GM23338 (cell line): ENCODE results near the gene UVSSA. TPM values are rescaled to one million over a fixed set of nuclear protein-coding genes. Genes with fewer than 3 reads are reported as not detected.

Experiments used
- ATAC-seq: fragments of 200-7000 bp; cut with Tn5 transposase; 3 replicates; pipeline ENCODE4 v1.9.1; 2020
- DNase-seq: peaks from one replicate; pipeline ENCODE4 v3.0.0-alpha.2; 2015; ENCODE audit warnings: low spot score
- H2AFZ ChIP-seq: fragments of 200-600 bp; sonication (generic); 2 replicates; pipeline ENCODE4 v1.8.0; 2016; ENCODE audit warnings: antibody characterized with exemption, mild to moderate bottlenecking, moderate library complexity
- H3F3A ChIP-seq: fragments of 200-600 bp; sonication (generic); replicated peaks from 2 replicates; pipeline ENCODE4 v1.8.0; 2017; ENCODE audit warnings: antibody characterized with exemption, mixed run types, low read depth
- H3K27ac ChIP-seq: fragments of 200-600 bp; sonication (generic); 2 replicates; pipeline ENCODE4 v1.6.1; 2016; ENCODE audit warnings: low read depth
- H3K27me3 ChIP-seq: fragments of 200-600 bp; sonication (generic); 2 replicates; pipeline ENCODE4 v1.8.0; 2016; ENCODE audit warnings: mild to moderate bottlenecking, mixed run types, moderate library complexity; ENCODE audit not compliant: insufficient read depth
- H3K36me3 ChIP-seq: fragments of 200-600 bp; sonication (generic); 2 replicates; pipeline ENCODE4 v1.8.0; 2016; ENCODE audit warnings: mild to moderate bottlenecking; ENCODE audit not compliant: insufficient read depth
- H3K4me1 ChIP-seq: fragments of 200-600 bp; sonication (generic); 2 replicates; pipeline ENCODE4 v1.8.0; 2016; ENCODE audit warnings: mild to moderate bottlenecking, moderate library complexity; ENCODE audit not compliant: insufficient read depth
- H3K4me2 ChIP-seq: fragments of 200-600 bp; sonication (generic); 2 replicates; pipeline ENCODE4 v1.7.1; 2017; ENCODE audit warnings: mixed run types
- H3K4me3 ChIP-seq: fragments of 200-600 bp; sonication (generic); 2 replicates; pipeline ENCODE4 v1.6.1; 2016; ENCODE audit warnings: mixed run types
- H3K79me2 ChIP-seq: fragments of 200-600 bp; sonication (generic); replicated peaks from 2 replicates; pipeline ENCODE4 v1.8.0; 2017; ENCODE audit warnings: mild to moderate bottlenecking; ENCODE audit not compliant: insufficient read depth
- H3K9me2 ChIP-seq: fragments of 200-600 bp; sonication (generic); 2 replicates; pipeline ENCODE4 v1.8.0; 2017; ENCODE audit not compliant: insufficient read depth
- H4K20me1 ChIP-seq: fragments of 200-600 bp; sonication (generic); replicated peaks from 2 replicates; pipeline ENCODE4 v1.8.0; 2017; ENCODE audit warnings: mild to moderate bottlenecking; ENCODE audit not compliant: insufficient read depth
- H3K27ac Mint-ChIP-seq: 2 replicates; pipeline ENCODE4 v1.8.0; 2020; ENCODE audit warnings: inconsistent platforms, mild to moderate bottlenecking, moderate library complexity, mixed read lengths
- H3K27me3 Mint-ChIP-seq: 3 replicates; pipeline ENCODE4 v1.8.0; 2022; ENCODE audit warnings: low read depth, mild to moderate bottlenecking, moderate library complexity, mixed read lengths, inconsistent platforms; ENCODE audit not compliant: insufficient read depth, poor library complexity
- H3K36me3 Mint-ChIP-seq: 3 replicates; pipeline ENCODE4 v1.8.0; 2021; ENCODE audit warnings: low read depth, mild to moderate bottlenecking, inconsistent platforms, moderate library complexity, mixed read lengths
- H3K4me1 Mint-ChIP-seq: 3 replicates; pipeline ENCODE4 v1.8.0; 2020; ENCODE audit warnings: mild to moderate bottlenecking, inconsistent platforms, mixed read lengths
- H3K4me3 Mint-ChIP-seq: 3 replicates; pipeline ENCODE4 v1.8.0; 2021; ENCODE audit warnings: moderate library complexity, mild to moderate bottlenecking, inconsistent platforms, mixed read lengths
- H3K9me3 Mint-ChIP-seq: 3 replicates; pipeline ENCODE4 v1.8.0; 2020; ENCODE audit warnings: moderate library complexity, mild to moderate bottlenecking, inconsistent platforms, mixed read lengths
- CREB1 ChIP-seq: fragments of 250-450 bp; sonication (Bioruptor Pico); IDR thresholded peaks from 2 replicates; pipeline ENCODE4 v1.5.0; 2020; ENCODE audit warnings: low read depth, mild to moderate bottlenecking, moderate library complexity
- CTCF ChIP-seq, 2 experiments: fragments of 200-600 bp in 1 of 2; sonication (generic) in 1 of 2; conservative IDR thresholded peaks; 2 replicates each; pipeline versions ENCODE4 v1.5.1 to v1.6.1; 2016 to 2017; ENCODE audit warnings: antibody characterized with exemption in 2 of 2, low read depth in 2 of 2, mild to moderate bottlenecking in 2 of 2, moderate library complexity in 1 of 2
- ETS1 ChIP-seq: IDR thresholded peaks from 2 replicates; pipeline ENCODE4 v1.6.1; 2016; ENCODE audit warnings: antibody characterized with exemption
- EZH2 ChIP-seq: fragments of 200-600 bp; sonication (generic); IDR thresholded peaks from one replicate; pipeline ENCODE4 v1.8.0; 2017; ENCODE audit warnings: antibody characterized with exemption, mild to moderate bottlenecking, low read depth; ENCODE audit not compliant: unreplicated experiment
- EZH2phosphoT487 ChIP-seq: fragments of 200-600 bp; sonication (generic); IDR thresholded peaks from one replicate; pipeline ENCODE4 v1.8.1; 2018; ENCODE audit warnings: antibody characterized with exemption; ENCODE audit not compliant: unreplicated experiment
- JUNB ChIP-seq: IDR thresholded peaks from one replicate; pipeline ENCODE4 v1.6.1; 2016; ENCODE audit warnings: antibody characterized with exemption; ENCODE audit not compliant: unreplicated experiment
- ZNF114 ChIP-seq: fragments of 250-450 bp; sonication (Bioruptor Pico); IDR thresholded peaks from 2 replicates; pipeline ENCODE4 v1.5.0; 2020; ENCODE audit warnings: mild to moderate bottlenecking, moderate library complexity
- ZNF331 ChIP-seq: fragments of 250-450 bp; sonication (Bioruptor Pico); IDR thresholded peaks from 2 replicates; pipeline ENCODE4 v1.5.0; 2020; ENCODE audit warnings: low read depth, mild to moderate bottlenecking, moderate library complexity
- polyA plus RNA-seq: library from polyadenylated mRNA; unstranded; fragments of >200 nt; fragmentation: Nextera tagmentation; extraction: Ambion mirVana; gene quantifications from 2 replicates; pipeline ENCODE4 v1.2.1, GENCODE V29; 2016
- total RNA-seq: library from RNA; depleted of rRNA; stranded (reverse); fragments of >200 nt; shearing (Covaris generic); gene quantifications from 2 replicates; pipeline ENCODE4 v1.2.3, GENCODE V29; 2014
- TF ChIP-seq, protein P1 (sequence below): fragments of 250-450 bp; sonication (Bioruptor Pico); IDR thresholded peaks from 2 replicates; pipeline ENCODE4 v1.5.0; 2020; ENCODE audit warnings: mild to moderate bottlenecking, moderate library complexity

The UVSSA gene
- total and polyA plus RNA-seq, 2 experiments from 2014 or later: 6.5 to 27.7 TPM

DNA sequence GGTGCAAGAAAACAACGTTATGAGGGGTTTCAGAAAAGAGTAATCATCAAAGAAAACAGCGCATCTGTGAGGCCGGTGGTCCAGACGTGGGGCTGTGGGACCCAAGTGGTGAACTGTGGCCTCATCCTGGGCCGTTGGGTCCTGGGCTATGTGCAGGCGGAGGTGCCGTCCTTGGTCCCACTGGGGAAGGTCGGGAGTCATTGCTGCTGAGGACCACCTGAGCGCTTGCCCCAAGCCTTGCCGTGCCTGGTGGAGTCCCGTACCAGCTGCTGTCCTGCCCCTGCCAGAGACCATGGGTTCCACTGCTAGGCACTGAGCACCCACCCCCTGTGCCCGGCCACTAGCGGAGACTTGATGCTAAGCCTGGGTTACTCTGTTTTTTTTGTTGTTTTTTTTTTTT is 25.5 kb upstream of the UVSSA start:
- no peaks in the 10 kb centered on the region; the same call in 2 of the 3 replicates for H3K9me3 Mint-ChIP-seq
- Histone ChIP-seq H2AFZ (no peak overlapping the region), H4K20me1 (no peaks in the 10 kb centered on the region), H3K4me2 (no peak overlapping the region), H3K79me2 (peaks cover 6% of the 10 kb centered on the region; the same call in 1 of the 2 replicates), H3K27me3 (no peaks in the 10 kb centered on the region), H3F3A (no peaks in the 10 kb centered on the region), H3K27ac (no peak overlapping the region), H3K4me3 (no peak overlapping the region), H3K9me2 (no peaks in the 10 kb centered on the region), H3K4me1 (no peaks in the 10 kb centered on the region), H3K36me3 (peaks cover 4% of the 10 kb centered on the region)
- no peak for DNase-seq
- no peak for ATAC-seq
- no peak for TF ChIP-seq ZNF331
- no peak for TF ChIP-seq EZH2
- TF ChIP-seq EZH2phosphoT487: no peak
- no peak for TF ChIP-seq CREB1
- TF ChIP-seq JUNB: no peak
- no peak for TF ChIP-seq CTCF (conservative IDR thresholded peaks at IDR 0.05; ENCODE audit: low read depth in 2 of 2)
- TF ChIP-seq ZNF114 (CRISPR knock-in tag): no peak
- TF ChIP-seq ETS1: no peak
- TF ChIP-seq, protein P1, sequence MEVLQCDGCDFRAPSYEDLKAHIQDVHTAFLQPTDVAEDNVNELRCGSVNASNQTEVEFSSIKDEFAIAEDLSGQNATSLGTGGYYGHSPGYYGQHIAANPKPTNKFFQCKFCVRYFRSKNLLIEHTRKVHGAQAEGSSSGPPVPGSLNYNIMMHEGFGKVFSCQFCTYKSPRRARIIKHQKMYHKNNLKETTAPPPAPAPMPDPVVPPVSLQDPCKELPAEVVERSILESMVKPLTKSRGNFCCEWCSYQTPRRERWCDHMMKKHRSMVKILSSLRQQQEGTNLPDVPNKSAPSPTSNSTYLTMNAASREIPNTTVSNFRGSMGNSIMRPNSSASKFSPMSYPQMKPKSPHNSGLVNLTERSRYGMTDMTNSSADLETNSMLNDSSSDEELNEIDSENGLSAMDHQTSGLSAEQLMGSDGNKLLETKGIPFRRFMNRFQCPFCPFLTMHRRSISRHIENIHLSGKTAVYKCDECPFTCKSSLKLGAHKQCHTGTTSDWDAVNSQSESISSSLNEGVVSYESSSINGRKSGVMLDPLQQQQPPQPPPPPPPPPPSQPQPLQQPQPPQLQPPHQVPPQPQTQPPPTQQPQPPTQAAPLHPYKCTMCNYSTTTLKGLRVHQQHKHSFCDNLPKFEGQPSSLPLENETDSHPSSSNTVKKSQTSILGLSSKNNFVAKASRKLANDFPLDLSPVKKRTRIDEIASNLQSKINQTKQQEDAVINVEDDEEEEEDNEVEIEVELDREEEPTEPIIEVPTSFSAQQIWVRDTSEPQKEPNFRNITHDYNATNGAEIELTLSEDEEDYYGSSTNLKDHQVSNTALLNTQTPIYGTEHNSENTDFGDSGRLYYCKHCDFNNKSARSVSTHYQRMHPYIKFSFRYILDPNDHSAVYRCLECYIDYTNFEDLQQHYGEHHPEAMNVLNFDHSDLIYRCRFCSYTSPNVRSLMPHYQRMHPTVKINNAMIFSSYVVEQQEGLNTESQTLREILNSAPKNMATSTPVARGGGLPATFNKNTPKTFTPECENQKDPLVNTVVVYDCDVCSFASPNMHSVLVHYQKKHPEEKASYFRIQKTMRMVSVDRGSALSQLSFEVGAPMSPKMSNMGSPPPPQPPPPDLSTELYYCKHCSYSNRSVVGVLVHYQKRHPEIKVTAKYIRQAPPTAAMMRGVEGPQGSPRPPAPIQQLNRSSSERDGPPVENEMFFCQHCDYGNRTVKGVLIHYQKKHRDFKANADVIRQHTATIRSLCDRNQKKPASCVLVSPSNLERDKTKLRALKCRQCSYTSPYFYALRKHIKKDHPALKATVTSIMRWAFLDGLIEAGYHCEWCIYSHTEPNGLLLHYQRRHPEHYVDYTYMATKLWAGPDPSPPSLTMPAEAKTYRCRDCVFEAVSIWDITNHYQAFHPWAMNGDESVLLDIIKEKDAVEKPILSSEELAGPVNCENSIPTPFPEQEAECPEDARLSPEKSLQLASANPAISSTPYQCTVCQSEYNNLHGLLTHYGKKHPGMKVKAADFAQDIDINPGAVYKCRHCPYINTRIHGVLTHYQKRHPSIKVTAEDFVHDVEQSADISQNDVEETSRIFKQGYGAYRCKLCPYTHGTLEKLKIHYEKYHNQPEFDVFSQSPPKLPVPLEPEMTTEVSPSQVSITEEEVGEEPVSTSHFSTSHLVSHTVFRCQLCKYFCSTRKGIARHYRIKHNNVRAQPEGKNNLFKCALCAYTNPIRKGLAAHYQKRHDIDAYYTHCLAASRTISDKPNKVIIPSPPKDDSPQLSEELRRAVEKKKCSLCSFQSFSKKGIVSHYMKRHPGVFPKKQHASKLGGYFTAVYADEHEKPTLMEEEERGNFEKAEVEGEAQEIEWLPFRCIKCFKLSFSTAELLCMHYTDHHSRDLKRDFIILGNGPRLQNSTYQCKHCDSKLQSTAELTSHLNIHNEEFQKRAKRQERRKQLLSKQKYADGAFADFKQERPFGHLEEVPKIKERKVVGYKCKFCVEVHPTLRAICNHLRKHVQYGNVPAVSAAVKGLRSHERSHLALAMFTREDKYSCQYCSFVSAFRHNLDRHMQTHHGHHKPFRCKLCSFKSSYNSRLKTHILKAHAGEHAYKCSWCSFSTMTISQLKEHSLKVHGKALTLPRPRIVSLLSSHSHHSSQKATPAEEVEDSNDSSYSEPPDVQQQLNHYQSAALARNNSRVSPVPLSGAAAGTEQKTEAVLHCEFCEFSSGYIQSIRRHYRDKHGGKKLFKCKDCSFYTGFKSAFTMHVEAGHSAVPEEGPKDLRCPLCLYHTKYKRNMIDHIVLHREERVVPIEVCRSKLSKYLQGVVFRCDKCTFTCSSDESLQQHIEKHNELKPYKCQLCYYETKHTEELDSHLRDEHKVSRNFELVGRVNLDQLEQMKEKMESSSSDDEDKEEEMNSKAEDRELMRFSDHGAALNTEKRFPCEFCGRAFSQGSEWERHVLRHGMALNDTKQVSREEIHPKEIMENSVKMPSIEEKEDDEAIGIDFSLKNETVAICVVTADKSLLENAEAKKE (CRISPR knock-in tag): no peak
- H3K27me3 Mint-ChIP-seq: no peaks in the 10 kb centered on the region
- H3K27ac Mint-ChIP-seq: no peak overlapping the region
- H3K4me3 Mint-ChIP-seq: no peak overlapping the region
- peaks cover 57% of the 10 kb centered on the region for H3K36me3 Mint-ChIP-seq
- H3K4me1 Mint-ChIP-seq: peaks cover 7% of the 10 kb centered on the region; the same call in 2 of the 3 replicates
